Placental epithelial cell (primary cell): ENCODE data around the gene FRMPD2. TPM values are rescaled to one million over a fixed set of nuclear protein-coding genes. Genes with fewer than 3 reads are reported as not detected.

Experiments
- total RNA-seq: library from RNA; depleted of rRNA; stranded (reverse); fragments of >200 nt; gene quantifications from 2 replicates; pipeline ENCODE4 v1.2.3, GENCODE V29; 2012

Gene FRMPD2, protein sequence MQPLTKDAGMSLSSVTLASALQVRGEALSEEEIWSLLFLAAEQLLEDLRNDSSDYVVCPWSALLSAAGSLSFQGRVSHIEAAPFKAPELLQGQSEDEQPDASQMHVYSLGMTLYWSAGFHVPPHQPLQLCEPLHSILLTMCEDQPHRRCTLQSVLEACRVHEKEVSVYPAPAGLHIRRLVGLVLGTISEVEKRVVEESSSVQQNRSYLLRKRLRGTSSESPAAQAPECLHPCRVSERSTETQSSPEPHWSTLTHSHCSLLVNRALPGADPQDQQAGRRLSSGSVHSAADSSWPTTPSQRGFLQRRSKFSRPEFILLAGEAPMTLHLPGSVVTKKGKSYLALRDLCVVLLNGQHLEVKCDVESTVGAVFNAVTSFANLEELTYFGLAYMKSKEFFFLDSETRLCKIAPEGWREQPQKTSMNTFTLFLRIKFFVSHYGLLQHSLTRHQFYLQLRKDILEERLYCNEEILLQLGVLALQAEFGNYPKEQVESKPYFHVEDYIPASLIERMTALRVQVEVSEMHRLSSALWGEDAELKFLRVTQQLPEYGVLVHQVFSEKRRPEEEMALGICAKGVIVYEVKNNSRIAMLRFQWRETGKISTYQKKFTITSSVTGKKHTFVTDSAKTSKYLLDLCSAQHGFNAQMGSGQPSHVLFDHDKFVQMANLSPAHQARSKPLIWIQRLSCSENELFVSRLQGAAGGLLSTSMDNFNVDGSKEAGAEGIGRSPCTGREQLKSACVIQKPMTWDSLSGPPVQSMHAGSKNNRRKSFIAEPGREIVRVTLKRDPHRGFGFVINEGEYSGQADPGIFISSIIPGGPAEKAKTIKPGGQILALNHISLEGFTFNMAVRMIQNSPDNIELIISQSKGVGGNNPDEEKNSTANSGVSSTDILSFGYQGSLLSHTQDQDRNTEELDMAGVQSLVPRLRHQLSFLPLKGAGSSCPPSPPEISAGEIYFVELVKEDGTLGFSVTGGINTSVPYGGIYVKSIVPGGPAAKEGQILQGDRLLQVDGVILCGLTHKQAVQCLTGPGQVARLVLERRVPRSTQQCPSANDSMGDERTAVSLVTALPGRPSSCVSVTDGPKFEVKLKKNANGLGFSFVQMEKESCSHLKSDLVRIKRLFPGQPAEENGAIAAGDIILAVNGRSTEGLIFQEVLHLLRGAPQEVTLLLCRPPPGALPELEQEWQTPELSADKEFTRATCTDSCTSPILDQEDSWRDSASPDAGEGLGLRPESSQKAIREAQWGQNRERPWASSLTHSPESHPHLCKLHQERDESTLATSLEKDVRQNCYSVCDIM (N-terminal part only)
- total RNA-seq, result not detected in 2 replicates

DNA sequence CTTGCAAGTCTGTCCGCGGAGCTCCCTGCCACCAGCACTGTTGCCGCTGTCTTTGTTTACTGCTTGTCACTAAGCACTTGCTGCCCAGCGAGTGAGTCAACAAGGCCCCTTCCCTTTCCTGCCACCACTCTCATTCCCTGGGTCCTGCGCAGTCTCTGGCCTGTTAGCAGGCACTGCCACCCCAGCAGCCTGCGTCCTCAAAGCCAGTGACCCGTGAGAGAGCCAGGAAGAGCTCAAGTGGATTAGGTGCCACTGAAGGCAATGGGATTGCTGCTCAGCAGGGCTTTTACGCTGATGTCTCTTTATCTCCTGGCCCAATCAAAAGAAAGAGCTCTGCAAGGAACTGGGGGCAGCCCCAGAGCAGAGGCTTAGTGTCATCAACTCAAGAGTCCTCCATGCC, at the start of gene FRMPD2:
TSS of gene FRMPD2 (minus strand) at position 61 of the 400 bp plus-strand sequence. CDS start 129 bp downstream, outside the sequence.

GRCh38 chr10:48306265-48306869, 31.9 kb upstream of the FRMPD2 start, which contains the start of gene MAPK8:
TSS of gene MAPK8 (plus strand) at chr10:48306677. CDS start at chr10:48401661, 94,984 bp downstream.

Other genes with a start within 250 kb of the FRMPD2 start
- 36.5 and 49.3 TPM in 2 replicates for gene MAPK8, start 32.0 kb upstream of the FRMPD2 start, total RNA-seq